Fibroblast of gingiva (primary cell): ENCODE measurements around the gene ITIH3.
A peak's percentile ranks its signal among the peaks of the same experiment; 100 is the strongest.

Experiments used
- DNase-seq: peaks from one replicate; pipeline ENCODE4 v3.0.0-alpha.2; 2011; ENCODE audit warnings: low read depth

Gene ITIH3

DNA sequence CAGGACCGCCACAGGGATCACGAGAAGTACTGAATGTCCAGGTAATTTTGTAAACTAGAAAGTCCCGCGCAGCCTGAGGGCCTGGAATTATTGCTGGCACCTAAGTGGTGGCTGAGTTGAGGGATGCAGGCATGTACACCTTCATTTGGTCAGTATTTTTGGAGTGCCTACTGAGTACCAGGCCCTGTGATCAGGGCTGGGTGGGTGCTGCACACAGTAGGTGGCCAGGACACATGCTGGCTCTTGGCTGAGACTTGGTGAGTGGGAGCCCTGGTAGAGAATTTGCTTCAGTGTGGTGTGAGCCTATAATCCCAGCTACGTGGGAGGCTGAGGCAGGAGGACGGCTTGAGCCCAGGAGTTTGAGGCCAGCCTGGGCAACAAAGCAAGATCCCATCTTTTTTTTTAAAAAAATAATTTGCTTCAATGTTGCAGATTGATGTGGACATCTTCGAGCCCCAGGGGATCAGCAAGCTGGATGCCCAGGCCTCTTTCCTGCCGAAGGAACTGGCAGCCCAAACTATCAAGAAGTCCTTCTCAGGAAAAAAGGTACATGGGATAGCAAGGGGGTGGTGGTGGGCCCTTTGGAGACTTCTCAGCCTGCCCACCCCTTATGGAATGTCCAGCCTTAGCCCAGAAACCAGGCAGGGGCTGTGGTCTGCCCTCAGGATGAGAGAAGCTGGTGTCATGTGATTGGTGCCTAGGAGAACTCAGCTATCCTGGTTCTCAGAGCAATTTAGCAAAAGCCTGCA is 14.6 kb upstream of the ITIH3 start:
- DNase-seq, result no peak

DNA sequence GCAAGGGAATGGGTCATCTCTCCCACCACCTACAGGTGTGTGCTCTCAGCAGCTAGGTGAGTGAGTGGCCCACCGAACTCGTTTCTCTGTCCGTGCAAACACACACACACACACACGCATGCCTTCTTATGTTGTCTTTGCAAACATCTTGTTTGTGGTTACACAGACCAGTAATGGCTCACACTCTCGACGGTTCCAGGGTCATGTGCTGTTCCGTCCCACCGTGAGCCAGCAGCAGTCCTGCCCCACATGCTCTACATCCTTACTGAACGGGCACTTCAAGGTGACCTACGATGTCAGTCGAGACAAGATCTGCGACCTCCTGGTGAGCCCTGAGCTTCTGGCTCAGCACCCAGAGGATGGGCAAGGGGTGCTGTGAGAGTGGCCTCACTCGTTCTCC is 12.9 kb upstream of the ITIH3 start:
- DNase-seq, result no peak

DNA sequence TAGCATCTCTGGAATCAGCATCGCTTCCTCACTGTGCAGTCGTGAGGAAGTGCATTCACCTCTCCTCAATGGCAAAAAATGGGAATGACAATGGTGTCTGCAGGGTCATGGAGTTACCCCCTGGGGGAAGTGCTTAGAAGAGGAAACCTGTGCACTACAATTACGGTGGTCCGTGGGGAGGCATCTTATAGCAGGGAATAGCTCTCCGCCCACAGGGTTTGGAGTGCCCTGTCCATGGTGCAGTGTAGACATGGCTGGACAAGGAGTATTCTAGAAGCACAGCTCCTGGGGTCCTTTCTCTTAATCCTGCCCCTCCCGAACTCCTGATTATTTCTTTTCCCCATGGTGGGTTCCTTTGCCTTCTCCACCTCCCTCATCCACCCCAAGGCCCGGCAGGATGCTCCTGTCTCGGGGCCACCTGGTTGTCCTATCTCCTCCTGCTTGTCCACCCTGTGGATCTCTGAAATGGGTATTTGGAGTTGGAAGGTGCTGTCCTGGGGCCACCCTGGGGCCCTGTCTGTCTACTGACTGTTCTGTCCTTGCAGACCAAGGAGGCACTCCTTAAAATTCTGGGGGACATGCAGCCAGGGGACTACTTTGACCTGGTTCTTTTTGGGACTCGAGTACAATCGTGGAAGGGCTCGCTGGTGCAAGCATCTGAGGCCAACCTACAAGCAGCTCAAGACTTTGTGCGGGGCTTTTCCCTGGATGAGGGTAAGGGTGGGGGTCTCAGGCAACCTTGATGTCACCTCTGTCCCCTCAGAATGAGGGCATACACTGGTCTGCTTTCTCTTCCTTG is 12.0 kb upstream of the ITIH3 start:
- DNase-seq, result no peak

DNA sequence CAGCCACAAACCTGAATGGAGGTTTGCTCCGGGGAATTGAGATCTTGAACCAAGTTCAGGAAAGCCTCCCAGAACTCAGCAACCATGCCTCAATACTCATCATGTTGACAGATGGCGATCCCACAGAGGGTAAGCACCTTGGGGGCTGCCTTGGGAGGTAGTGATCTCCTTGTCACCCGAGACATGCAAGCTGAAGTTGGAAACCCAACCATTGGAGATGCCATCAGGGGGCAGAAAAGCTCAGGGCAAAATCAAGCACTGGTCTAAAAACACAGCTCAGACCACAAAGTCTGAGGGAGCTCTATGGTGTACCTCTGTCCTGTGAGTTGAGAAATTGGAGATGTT is 11.4 kb upstream of the ITIH3 start:
- DNase-seq, result no peak

DNA sequence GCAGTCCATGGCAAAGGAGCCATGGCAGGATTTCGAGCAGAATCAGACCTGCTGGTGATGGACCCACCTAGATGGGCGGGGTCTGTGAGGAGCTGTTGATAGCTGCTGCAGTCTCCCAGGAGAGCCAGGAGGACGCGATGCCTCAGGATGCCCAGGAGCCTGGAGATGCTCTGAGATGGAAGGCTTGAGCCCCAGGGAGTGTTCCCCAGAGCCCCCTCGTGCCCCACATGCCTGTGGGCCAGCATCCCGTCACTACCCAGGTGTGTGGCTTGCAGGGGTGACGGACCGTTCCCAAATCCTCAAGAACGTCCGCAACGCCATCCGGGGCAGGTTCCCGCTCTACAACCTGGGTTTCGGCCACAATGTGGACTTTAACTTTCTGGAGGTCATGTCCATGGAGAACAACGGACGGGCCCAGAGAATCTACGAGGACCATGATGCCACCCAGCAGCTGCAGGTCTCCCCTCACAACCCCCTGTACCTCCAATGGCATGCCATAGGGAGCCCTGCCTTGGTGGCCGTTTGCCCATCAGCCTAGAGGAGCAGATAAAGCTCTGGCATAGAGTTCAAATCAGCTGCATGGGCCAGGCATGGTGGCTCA is 10.5 kb upstream of the ITIH3 start:
- DNase-seq, result no peak

DNA sequence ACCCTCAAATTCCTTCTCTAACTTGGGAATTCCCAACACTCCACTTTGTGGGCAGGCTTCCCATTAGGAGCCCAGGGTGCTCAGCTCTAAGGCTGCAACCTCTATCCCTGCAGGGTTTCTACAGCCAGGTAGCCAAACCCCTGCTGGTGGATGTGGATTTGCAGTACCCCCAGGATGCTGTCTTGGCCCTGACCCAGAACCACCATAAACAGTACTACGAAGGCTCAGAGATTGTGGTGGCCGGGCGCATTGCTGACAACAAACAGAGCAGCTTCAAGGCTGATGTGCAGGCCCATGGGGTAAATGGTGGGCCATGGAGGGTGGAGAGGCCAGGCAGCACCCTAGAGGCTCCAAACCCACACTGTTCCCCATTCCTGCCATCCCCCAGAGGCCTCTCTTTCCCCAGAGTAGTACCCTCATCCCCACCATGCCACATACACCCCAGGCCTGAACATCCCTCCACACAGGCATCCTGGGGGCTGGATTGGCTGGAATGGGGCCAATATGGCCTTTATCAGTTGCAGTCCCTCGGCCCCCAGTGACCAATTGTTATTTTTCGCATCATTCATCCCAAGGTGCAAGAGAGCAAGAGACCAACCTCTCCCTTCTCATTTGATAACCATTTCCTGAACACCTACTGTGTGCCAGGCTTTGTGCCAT is 9.5 kb upstream of the ITIH3 start:
- no peak for DNase-seq

DNA sequence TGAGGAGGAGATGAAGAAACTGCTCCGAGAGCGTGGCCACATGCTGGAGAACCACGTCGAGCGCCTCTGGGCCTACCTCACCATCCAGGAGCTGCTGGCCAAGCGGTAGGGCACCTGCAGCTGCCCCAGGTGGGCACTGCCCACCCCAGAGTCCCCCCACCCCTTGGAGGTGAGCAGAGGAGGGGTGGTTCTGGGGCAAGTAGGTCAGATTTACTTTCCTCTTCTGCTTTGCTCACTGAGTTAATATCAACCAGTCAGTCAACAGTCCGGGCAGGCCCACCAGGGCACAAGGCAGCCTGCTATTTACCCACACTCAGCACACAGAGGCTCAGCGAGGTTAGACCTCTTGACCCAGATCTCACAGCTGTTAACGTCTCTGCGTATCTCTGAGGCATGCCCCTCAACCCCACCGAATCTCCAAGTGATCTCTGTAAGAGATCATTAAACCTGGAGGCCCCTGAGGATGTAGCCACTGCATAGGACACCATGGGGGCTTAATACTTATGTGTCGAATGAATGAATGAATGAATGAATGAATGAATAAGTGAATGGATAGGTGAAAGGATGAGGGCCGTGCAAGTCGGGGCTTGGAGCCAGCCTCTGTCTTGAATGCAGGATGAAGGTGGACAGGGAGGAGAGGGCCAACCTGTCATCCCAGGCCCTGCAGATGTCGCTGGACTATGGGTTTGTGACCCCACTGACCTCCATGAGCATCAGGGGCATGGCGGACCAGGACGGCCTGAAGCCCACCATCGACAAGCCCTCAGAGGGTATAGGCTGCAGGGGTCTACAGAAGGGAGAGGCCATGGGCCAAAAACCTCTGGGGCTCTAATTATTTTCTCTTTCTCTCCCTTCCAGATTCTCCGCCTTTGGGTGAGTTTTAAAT is 8.0 kb upstream of the ITIH3 start:
- no peak for DNase-seq

DNA sequence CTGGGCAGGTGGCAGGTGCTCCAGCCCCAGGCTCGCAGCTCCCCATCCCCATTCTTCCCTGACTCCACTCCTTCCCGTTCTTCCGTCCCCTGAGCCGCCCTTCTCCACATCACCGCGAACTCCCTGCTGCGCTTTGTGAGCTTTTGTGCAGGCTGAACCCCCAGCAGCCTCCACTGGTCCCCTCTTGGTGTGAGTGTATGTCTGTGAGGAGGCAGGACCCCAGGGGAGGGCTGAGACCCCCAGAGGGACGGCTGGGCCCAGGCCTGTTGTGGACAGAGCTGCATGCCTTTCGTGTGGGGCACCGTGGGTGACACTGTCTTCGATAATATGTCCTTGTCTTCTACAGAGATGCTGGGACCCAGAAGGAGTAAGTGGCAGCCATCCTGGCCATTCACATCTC is 7.3 kb upstream of the ITIH3 start:
- no peak for DNase-seq

DNA sequence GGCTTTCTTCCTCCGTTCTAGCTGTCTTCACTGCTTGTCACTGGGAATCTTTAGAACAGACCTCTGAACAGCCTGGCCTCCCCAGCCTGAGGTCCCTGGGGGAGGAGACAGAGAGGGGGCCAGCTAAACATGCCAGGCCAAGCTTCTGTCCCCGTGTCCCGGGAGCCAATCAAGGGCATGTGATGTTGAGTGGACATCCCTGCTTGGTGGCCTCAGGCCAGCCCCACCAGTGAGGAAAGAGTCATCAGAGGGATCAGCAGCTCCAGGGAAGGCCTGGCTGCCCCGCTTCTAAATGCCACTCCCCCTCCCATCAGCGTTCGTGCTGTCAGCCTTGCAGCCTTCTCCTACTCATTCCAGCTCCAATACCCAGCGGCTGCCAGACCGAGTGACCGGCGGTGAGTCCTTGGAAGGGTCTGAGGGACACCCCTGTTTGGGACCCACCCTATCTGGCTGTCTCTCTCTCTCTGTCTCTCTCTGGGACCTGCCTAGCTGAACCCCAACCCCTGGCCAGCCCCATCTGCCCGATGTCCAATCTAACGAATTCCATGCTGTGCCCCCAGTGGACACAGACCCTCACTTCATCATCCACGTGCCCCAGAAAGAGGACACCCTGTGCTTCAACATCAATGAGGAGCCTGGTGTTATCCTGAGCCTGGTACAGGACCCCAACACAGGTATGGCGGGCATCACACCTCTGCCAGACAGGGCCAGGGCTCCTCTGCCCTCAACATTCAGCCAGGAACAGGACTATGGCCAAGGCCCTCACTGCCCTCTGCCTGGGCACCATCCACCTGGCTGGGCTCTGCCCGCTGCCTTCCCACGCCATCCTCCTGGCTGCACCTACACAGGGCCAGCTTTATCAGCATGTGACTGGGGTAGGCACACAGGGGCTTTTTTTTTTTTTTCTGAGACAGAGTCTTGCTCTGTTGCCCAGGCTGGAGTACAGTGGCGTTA is 6.6 kb upstream of the ITIH3 start:
- no peak for DNase-seq

DNA sequence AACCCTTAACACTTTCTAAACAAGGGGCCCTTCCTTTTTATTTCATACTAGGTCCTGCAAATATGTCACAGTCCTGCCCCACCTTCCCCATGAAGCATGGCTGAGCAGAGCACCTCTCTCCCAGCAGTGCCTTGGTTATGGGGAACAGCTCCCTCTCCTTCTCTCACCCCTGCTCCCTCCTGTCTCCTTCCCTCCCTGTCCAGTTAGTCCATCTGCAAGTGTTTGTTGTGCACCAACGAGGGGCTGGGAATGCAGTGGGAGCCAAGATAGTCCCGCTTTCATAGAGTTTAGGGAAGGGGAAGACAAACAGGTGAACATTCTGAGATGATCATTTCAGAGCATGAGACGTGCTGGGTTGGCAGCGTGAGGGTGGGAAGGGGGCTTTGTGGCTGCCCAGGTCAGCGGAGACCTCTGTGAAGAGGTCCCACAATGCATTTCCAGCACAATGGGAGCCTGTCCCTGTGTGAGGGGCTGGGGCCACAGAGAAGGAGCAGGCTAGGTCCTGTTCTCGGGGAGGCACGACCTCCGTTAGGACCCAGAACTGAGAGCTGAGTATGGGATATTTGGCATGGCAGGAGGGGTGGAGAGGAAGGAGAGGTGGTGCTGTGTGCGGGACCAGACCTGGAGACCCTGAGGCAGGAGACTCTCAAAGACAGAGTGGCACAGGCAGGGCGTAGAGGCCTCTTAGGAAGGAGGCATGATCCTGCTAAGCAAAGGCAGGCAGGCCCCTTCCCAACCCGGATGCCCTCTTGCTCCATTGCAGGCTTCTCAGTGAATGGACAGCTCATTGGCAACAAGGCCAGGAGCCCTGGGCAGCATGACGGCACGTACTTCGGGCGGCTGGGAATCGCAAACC is 5.5 kb upstream of the ITIH3 start:
- no peak for DNase-seq

DNA sequence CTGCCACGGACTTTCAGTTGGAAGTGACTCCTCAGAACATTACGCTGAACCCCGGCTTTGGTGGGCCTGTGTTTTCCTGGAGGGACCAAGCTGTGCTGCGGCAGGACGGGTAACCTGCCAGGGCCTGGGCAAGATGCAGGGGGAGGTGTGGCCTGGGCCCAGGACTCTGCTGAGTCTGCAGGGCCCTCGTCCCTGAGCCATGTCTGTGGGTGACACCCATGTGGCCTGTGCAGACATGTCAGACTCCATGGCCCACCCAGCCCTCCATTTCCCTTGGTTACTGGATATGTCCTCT is 4.9 kb upstream of the ITIH3 start:
- no peak for DNase-seq

DNA sequence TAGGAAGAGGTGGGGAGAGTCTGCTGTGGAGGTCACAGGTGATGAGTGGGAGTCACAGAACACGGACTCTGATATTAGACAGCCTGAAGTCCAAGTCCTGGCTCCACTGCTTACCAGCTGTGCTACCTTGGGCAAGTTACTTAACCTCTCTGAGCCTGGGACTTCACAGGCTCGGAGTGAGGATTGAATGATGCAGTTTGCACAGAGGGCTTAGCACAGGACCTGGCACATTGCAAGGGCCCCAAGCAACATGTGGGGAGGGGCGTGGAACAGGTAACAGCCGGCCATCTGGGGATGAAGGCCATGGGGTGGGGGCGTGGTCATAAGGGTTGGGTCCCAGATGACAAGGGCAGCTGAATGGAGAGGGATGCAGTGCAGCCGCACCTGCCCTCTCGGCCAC is 4.3 kb upstream of the ITIH3 start:
- no peak for DNase-seq

DNA sequence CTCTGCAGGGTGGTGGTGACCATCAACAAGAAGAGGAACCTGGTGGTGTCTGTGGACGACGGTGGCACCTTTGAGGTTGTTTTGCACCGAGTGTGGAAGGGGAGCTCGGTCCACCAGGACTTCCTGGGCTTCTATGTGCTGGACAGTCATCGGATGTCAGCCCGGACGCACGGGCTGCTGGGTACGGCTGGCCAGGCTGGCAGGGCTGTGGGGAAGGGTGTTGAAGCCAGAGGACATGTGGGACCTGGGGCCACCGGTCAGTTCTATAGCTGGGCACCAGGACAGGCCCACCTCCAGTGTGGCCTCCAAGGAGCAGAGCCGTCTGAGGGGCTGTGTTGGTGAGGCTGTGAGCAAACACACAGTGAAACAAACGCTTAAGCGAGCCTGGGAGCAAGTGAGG is 3.9 kb upstream of the ITIH3 start:
- DNase-seq, result no peak

DNA sequence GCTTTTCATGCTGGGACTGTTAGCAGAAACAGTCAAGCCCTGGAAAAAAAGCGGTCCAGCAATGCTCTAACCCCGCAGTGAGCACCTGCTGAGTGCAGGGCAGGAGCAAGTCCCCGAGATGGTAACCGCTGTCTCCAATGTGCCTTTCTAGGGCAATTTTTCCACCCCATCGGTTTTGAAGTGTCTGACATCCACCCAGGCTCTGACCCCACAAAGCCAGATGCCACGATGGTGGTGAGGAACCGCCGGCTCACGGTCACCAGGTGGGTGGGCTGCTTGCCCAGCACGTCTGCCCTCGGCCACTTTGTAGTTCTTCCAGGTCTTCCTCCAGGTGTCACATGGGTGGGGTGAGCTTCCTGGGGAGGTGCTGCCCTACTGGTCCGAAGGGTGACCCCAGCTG is 3.2 kb upstream of the ITIH3 start:
- DNase-seq, result no peak

DNA sequence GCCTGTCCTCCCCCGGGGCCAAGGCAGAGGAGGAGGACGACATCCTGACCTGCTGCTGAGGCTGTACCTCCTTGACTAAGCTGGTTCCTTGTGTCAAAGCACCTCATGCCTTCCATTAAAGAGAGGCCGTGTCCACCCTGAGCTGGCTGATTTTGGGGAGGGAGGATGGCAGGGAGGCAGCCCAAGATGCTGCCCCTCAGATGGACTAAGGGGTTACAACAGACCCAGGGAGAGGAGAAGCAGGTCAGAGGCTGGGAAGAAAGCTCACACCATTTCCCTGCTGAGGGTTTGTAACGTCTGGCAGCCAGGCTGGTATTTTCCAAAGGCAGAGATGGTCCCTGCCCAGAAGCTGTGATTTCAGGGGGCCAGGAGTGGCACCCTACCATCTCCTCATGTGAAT is 2.7 kb upstream of the ITIH3 start:
- DNase-seq, result no peak

DNA sequence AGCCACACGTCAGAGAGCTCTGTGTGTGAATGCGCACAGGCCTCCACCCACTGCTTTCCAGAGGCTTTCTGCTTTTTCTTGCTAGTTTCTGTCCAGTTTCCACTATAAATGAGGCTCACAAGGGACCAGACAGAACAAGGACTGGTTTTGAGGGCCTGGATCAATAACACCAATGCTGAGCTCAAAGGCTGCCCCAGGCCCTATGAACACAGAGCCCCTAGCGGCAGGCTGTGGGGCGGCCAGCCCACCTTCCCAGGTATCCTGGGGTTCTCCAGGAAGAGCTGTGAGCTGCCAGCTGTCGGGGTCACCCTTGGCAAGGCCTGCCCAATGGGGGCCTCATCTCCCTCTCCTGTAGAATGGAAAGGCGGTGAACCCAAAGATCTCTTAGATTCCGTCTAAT is 2.2 kb upstream of the ITIH3 start:
- DNase-seq, result no peak

DNA sequence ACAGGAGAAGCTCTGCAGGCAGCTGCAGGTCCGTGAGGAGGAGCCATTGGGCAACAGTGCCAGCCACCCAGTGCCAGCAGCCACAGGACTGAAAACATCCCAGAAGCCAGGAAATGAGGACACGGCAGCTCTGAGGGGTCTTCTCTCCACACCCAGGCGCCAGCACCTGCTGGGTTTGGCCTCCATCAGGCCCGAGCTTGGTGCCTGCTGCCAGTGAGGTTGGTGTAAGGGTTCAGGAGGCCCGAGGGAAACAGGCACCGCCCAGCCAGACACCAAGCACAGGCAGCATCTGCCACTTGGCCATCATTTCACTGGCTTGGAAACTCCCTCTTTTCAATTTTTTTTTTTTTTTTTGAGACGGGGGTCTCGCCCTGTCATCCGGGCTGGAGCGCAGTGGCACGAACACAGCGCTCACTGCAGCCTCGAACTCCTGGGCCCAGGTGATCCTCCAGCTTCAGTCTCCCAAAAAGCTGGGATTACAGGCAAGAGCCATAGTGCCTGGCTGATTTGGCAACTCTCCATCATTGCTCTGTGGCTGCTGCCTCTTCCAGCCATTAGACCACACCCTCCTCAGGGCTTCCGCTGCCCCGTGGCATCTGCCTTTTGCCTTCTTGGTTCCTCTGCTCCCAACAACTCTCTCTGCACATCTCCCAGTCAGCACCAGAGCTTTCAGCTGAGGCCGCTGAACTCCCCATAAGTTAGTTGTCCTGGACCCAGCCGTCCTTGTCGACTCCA is 1.5 kb upstream of the ITIH3 start:
- DNase-seq, result peak; percentile 26

DNA sequence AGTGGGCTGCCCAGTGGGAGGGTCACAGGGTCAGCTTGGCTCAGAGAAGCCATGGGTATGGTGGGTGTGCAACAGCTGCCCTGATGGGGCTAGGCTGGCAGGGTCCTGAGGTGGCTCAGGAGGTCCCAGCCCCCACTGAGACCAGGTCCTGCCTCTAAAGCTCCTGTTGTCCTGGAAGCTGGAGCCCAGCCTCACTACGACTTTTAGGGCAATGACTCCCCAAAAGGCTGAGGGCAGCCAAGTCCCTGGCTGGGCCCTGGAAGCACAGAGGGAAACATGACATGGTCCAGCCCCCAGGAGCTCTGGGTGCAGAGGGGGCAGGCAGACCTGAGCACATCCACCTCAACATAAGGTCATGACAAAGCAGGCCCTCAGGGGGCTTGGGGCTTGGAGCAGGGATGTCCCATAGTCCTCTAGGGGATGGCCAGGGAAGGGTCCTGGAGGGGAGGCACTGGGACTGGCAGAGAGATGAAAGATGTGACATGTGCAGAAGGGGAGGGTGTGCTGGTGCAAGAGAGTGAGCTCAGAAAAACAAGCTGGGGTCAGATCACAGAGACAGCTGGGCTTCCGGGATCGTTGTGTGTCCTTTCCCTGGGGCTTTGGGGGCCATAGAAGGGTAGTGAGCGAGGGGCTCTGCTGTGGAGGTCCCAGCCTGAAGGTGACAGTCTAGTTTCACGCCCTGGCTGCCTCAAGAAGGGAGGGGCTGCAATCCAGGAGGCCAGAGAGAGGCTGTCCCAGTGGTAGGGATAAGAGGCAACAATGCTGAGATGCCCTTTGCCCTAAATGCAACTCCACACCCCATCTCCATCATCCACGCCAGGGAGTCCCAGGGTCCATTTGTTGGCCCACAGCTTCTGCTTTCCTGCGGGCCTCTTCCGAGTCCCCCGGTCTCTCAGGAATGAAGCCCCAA is 639 bp upstream of the ITIH3 start:
- no peak for DNase-seq
